Lower leg skin (tissue), 4 donors: ENCODE results near the gene RFPL3. TPM values are rescaled to one million over a fixed set of nuclear protein-coding genes. Genes with fewer than 3 reads are reported as not detected.

Experiments
- DNase-seq, 2 donors: peaks; one replicate each; pipeline ENCODE4 v3.0.0-alpha.2; 2019; ENCODE audit warnings: low spot score in 2 of 2
- H3K4me3 ChIP-seq: fragments of 200-600 bp; sonication (generic); 2 replicates; pipeline ENCODE4 v1.5.1; 2017; ENCODE audit warnings: mild to moderate bottlenecking, low read depth; ENCODE audit not compliant: poor library complexity, severe bottlenecking
- CTCF ChIP-seq, 3 donors: fragments of 450-650 bp; IDR thresholded peaks; one replicate each; pipeline ENCODE4 v1.5.1; 2016; ENCODE audit warnings: antibody characterized with exemption in 3 of 3, mild to moderate bottlenecking in 3 of 3, moderate library complexity in 2 of 3
- POLR2A ChIP-seq, 2 donors: fragments of 450-650 bp; IDR thresholded peaks; one replicate each; pipeline ENCODE4 v1.6.1; 2016 to 2017; ENCODE audit warnings: antibody characterized with exemption in 2 of 2, mild to moderate bottlenecking in 1 of 2, moderate library complexity in 1 of 2
- WGBS, 2 donors: methylation state at CpG; one replicate each; pipeline ENCODE4 v1.1.5; 2018; 5-methylcytosine and 5-hydroxymethylcytosine counted together
- intact Hi-C: fragments of 100-400 bp; cut with DNase I; formaldehyde crosslinking; loops from one replicate; pipeline ENCODE4 v1.15.0; 2023; ENCODE audit warnings: low total_unique reads
- total RNA-seq, 4 donors: library from RNA; depleted of rRNA; stranded (reverse); fragments of >200 nt; gene quantifications; one replicate each; pipeline ENCODE4 v1.1.0, GENCODE V29; 2016

RFPL3 gene
- total RNA-seq, 4 donors from 2014 or later = not detected

GRCh38 chr22:32323513-32324164 lies 34.0 kb upstream of the RFPL3 start:
- H3K4me3 ChIP-seq = no peak overlapping the region
- 81 to 87% methylated on average over 11 of the region's 11 CpGs for WGBS, 2 donors
- intact Hi-C loops = no loop called here
- peak in 1 of 2 donors; percentile 60 for DNase-seq
- TF ChIP-seq POLR2A (IDR thresholded peaks at IDR 0.05) (no peak), CTCF (IDR thresholded peaks at IDR 0.05) (no peak)

- 87 to 88% methylated on average over 22 to 24 of the region's 26 CpGs for WGBS, 2 donors
- no peak for TF ChIP-seq CTCF (IDR thresholded peaks at IDR 0.05)
- no peak for TF ChIP-seq POLR2A (IDR thresholded peaks at IDR 0.05)
- DNase-seq = peak in 1 of 2 donors; percentile 82
- H3K4me3 ChIP-seq = no peak overlapping the region
- intact Hi-C loops = no loop called here
Measured at GRCh38 chr22:32324505-32325415, 32.9 kb upstream of the RFPL3 start.

GRCh38 chr22:32325416-32325801 lies 32.3 kb upstream of the RFPL3 start:
- intact Hi-C loops = no loop called here
- DNase-seq = peak in 1 of 2 donors; percentile 61
- WGBS, 2 donors = 35 to 45% methylated on average over 9 of the region's 9 CpGs
- H3K4me3 ChIP-seq = no peak overlapping the region
- no peak for TF ChIP-seq CTCF (IDR thresholded peaks at IDR 0.05)
- TF ChIP-seq POLR2A (IDR thresholded peaks at IDR 0.05) = no peak

- H3K4me3 ChIP-seq = no peak overlapping the region
- TF ChIP-seq POLR2A (IDR thresholded peaks at IDR 0.05) (no peak), CTCF (IDR thresholded peaks at IDR 0.05) (no peak)
- 70 to 80% methylated on average over 7 of the region's 7 CpGs for WGBS, 2 donors
- peak in 1 of 2 donors; percentile 49 for DNase-seq
- intact Hi-C loops = no loop called here
Measured at GRCh38 chr22:32325811-32326237, 31.8 kb upstream of the RFPL3 start.

- 89 to 91% methylated on average over 10 of the region's 10 CpGs for WGBS, 2 donors
- TF ChIP-seq POLR2A (IDR thresholded peaks at IDR 0.05) (no peak), CTCF (IDR thresholded peaks at IDR 0.05) (no peak)
- intact Hi-C loops = no loop called here
- DNase-seq = peak in 1 of 2 donors; percentile 53
- no peak overlapping the region for H3K4me3 ChIP-seq
Measured at GRCh38 chr22:32326647-32327046, 31.0 kb upstream of the RFPL3 start.
